Tibial nerve (tissue), 4 donors: ENCODE data around the gene MRPL21. TPM values are rescaled to one million over a fixed set of nuclear protein-coding genes. Genes with fewer than 3 reads are reported as not detected.

ENCODE experiments used
- DNase-seq, 2 donors: peaks; one replicate each; pipeline ENCODE4 v3.0.0-alpha.2; 2019; ENCODE audit warnings: low spot score in 2 of 2
- H3K27ac ChIP-seq, 4 donors: fragments of 200-600 bp; sonication (generic) in 3 of 4; one replicate each; pipeline ENCODE4 v1.5.1; 2017 to 2019; ENCODE audit warnings: mild to moderate bottlenecking in 1 of 4
- H3K27me3 ChIP-seq, 2 donors: fragments of 200-600 bp; sonication (generic) in 1 of 2; one replicate each; pipeline versions ENCODE4 v1.5.1 to v1.6.0; 2017 to 2019
- H3K36me3 ChIP-seq, 3 donors: fragments of 200-600 bp; sonication (generic); one replicate each; pipeline ENCODE4 v1.5.1; 2018 to 2019
- H3K4me1 ChIP-seq, 4 donors: fragments of 200-600 bp; sonication (generic) in 3 of 4; one replicate each; pipeline ENCODE4 v1.5.1; 2017 to 2019
- H3K4me3 ChIP-seq, 4 donors: fragments of 200-600 bp; sonication (generic) in 3 of 4; one replicate each; pipeline ENCODE4 v1.5.1; 2017 to 2019; ENCODE audit warnings: mild to moderate bottlenecking in 1 of 4, moderate library complexity in 1 of 4
- H3K9me3 ChIP-seq, 4 donors: fragments of 200-600 bp; sonication (generic) in 3 of 4; one replicate each; pipeline ENCODE4 v1.5.1; 2017 to 2019
- CTCF ChIP-seq, 5 experiments: fragments of 200-600 bp in 3 of 5; fragments of 450-650 bp in 2 of 5; sonication (generic) in 3 of 5; IDR thresholded peaks; one replicate each; pipeline ENCODE4 v1.5.1; 2016 to 2019; ENCODE audit warnings: antibody characterized with exemption in 5 of 5, mild to moderate bottlenecking in 3 of 5, moderate library complexity in 2 of 5
- EP300 ChIP-seq, 2 donors: sonication (generic); formaldehyde crosslinking; IDR thresholded peaks; one replicate each; pipeline ENCODE4 v1.6.1; 2017; ENCODE audit warnings: antibody characterized with exemption in 2 of 2, mild to moderate bottlenecking in 1 of 2
- POLR2A ChIP-seq, 2 donors: fragments of 450-650 bp; IDR thresholded peaks; one replicate each; pipeline ENCODE4 v1.6.1; 2017; ENCODE audit warnings: antibody characterized with exemption in 2 of 2, mild to moderate bottlenecking in 2 of 2, moderate library complexity in 2 of 2
- WGBS, 2 donors: methylation state at CpG; one replicate each; pipeline ENCODE4 v1.1.5; 2018; 5-methylcytosine and 5-hydroxymethylcytosine counted together
- total RNA-seq, 4 donors: library from RNA; depleted of rRNA; stranded (reverse); fragments of >200 nt; gene quantifications; one replicate each; pipeline ENCODE4 v1.1.0, GENCODE V29; 2016

The MRPL21 gene
- total RNA-seq, 4 donors from 2014 or later: 35.9 to 78.0 (median 49.8) TPM

- Histone ChIP-seq H3K36me3 (peaks cover 0 to 53% (median 17%) of the 10 kb centered on the region in 3 donors), H3K9me3 (no peaks in the 10 kb centered on the region), H3K4me1 (peaks cover 0 to 36% (median 15%) of the 10 kb centered on the region in 4 donors), H3K27ac (no peak overlapping the region), H3K4me3 (no peak overlapping the region), H3K27me3 (no peaks in the 10 kb centered on the region)
- TF ChIP-seq EP300 (IDR thresholded peaks at IDR 0.05) (no peak), CTCF (IDR thresholded peaks at IDR 0.05) (no peak), POLR2A (IDR thresholded peaks at IDR 0.05) (no peak)
- WGBS, 2 donors: 88 to 89% methylated on average over 5 of the region's 9 CpGs
- no peak for DNase-seq
Observed at GRCh38 chr11:68900835-68901381, 2.7 kb downstream of the MRPL21 start.

GRCh38 chr11:68897441-68897840, 6.2 kb downstream of the MRPL21 start:
- TF ChIP-seq CTCF (IDR thresholded peaks at IDR 0.05) (no peak), EP300 (IDR thresholded peaks at IDR 0.05) (no peak), POLR2A (IDR thresholded peaks at IDR 0.05) (no peak)
- H3K27ac ChIP-seq: no peak overlapping the region
- peaks cover 0 to 12% (median under 1%) of the 10 kb centered on the region in 4 donors for H3K4me1 ChIP-seq
- no peaks in the 10 kb centered on the region for H3K9me3 ChIP-seq
- peaks cover 0 to 86% (median 21%) of the 10 kb centered on the region in 3 donors for H3K36me3 ChIP-seq
- no peak for DNase-seq
- 84 to 85% methylated on average over 9 of the region's 9 CpGs for WGBS, 2 donors
- no peaks in the 10 kb centered on the region for H3K27me3 ChIP-seq
- H3K4me3 ChIP-seq: no peak overlapping the region

- no peak overlapping the region for H3K4me3 ChIP-seq
- TF ChIP-seq CTCF (IDR thresholded peaks at IDR 0.05) (no peak), EP300 (IDR thresholded peaks at IDR 0.05) (no peak), POLR2A (IDR thresholded peaks at IDR 0.05) (no peak)
- peaks cover 0 to 7% (median 5%) of the 10 kb centered on the region in 4 donors for H3K4me1 ChIP-seq
- no peak overlapping the region for H3K27ac ChIP-seq
- DNase-seq: no peak
- WGBS, 2 donors: 83 to 93% methylated on average over 21 to 23 of the region's 23 CpGs
- no peaks in the 10 kb centered on the region for H3K27me3 ChIP-seq
- H3K9me3 ChIP-seq: no peaks in the 10 kb centered on the region
- peaks cover 0 to 93% (median 21%) of the 10 kb centered on the region in 3 donors for H3K36me3 ChIP-seq
Observed at GRCh38 chr11:68896171-68896959, 7.3 kb downstream of the MRPL21 start.

GRCh38 chr11:68893282-68893681, 10.3 kb downstream of the MRPL21 start:
- 89 to 98% methylated on average over 5 of the region's 5 CpGs for WGBS, 2 donors
- Histone ChIP-seq H3K36me3 (peaks cover 0 to 87% (median 21%) of the 10 kb centered on the region in 3 donors), H3K4me1 (peaks cover 0 to 22% (median 12%) of the 10 kb centered on the region in 4 donors), H3K27me3 (no peaks in the 10 kb centered on the region), H3K4me3 (no peak overlapping the region), H3K9me3 (no peaks in the 10 kb centered on the region), H3K27ac (no peak overlapping the region)
- no peak for TF ChIP-seq CTCF (IDR thresholded peaks at IDR 0.05)
- no peak for TF ChIP-seq EP300 (IDR thresholded peaks at IDR 0.05)
- TF ChIP-seq POLR2A (IDR thresholded peaks at IDR 0.05): no peak
- DNase-seq: no peak

- Histone ChIP-seq H3K36me3 (peaks cover 0 to 79% (median 19%) of the 10 kb centered on the region in 3 donors), H3K27ac (peak overlapping the region in 1 of 4 donors; percentile 29), H3K4me3 (no peak overlapping the region), H3K27me3 (no peaks in the 10 kb centered on the region), H3K9me3 (no peaks in the 10 kb centered on the region), H3K4me1 (peaks cover 0 to 22% (median 12%) of the 10 kb centered on the region in 4 donors)
- WGBS, 2 donors: 90 to 96% methylated on average over 16 to 20 of the region's 20 CpGs
- no peak for DNase-seq
- TF ChIP-seq CTCF (IDR thresholded peaks at IDR 0.05) (no peak), POLR2A (IDR thresholded peaks at IDR 0.05) (no peak)
Observed at GRCh38 chr11:68892576-68892975, 11.1 kb downstream of the MRPL21 start.
